HEK293 (cell line): ENCODE results near the gene LAMTOR2.

Experiments
- CTCF ChIA-PET: fragments of 350-600 bp; formaldehyde crosslinking; extraction: SDS; loops from one replicate; lab custom pipeline; 2021; ENCODE audit warnings: antibody characterized with exemption; lab: Yijun Ruan, JAX
- POLR2A ChIA-PET: fragments of 300-600 bp; formaldehyde crosslinking; extraction: SDS; loops from one replicate; lab custom pipeline; 2020; ENCODE audit warnings: antibody characterized with exemption, inconsistent platforms; lab: Yijun Ruan, JAX
- H3K27ac ChIP-seq: fragments of 200-500 bp; sonication (Bioruptor generic); 2 replicates; pipeline ENCODE4 v1.5.1; 2014; ENCODE audit warnings: low read depth, low read length, control low read depth, inconsistent platforms; ENCODE audit errors: extremely low read depth
- H3K36me3 ChIP-seq, 2 experiments: fragments of 200-500 bp in 1 of 2; sonication (Bioruptor generic) in 1 of 2; 1 replicate in 1 of 2; 2 replicates in 1 of 2; pipeline ENCODE4 v1.5.1; 2014 to 2017; ENCODE audit warnings: inconsistent platforms in 2 of 2, low read length in 2 of 2; ENCODE audit not compliant: control insufficient read depth in 2 of 2, insufficient read depth in 1 of 2
- H3K4me1 ChIP-seq: fragments of 200-500 bp; sonication (Bioruptor generic); 2 replicates; pipeline ENCODE4 v1.5.1; 2014; ENCODE audit warnings: mild to moderate bottlenecking, low read length, inconsistent platforms; ENCODE audit not compliant: control insufficient read depth, insufficient read depth
- H3K4me3 ChIP-seq: 2 replicates; pipeline ENCODE4 v1.5.1; 2011; ENCODE audit warnings: low read depth, mild to moderate bottlenecking, control low read depth, low read length, moderate library complexity
- H3K9me3 ChIP-seq: fragments of 200-500 bp; sonication (Bioruptor generic); 2 replicates; pipeline ENCODE4 v1.5.1; 2014; ENCODE audit warnings: low read depth, low read length, inconsistent platforms; ENCODE audit not compliant: control insufficient read depth, insufficient read depth
- GLIS2 ChIP-seq: fragments of 450-650 bp; formaldehyde crosslinking; IDR thresholded peaks from 2 replicates; pipeline ENCODE4 v1.5.1; 2016; ENCODE audit warnings: missing biosample characterization, missing genetic modification characterization
- KLF9 ChIP-seq: fragments of 450-650 bp; formaldehyde crosslinking; IDR thresholded peaks from 2 replicates; pipeline ENCODE4 v1.5.1; 2016; ENCODE audit warnings: missing biosample characterization, missing genetic modification characterization, low read depth
- PATZ1 ChIP-seq: fragments of 450-650 bp; formaldehyde crosslinking; IDR thresholded peaks from 2 replicates; pipeline ENCODE4 v1.5.1; 2016; ENCODE audit warnings: missing biosample characterization, missing genetic modification characterization
- PRDM10 ChIP-seq: fragments of 450-650 bp; formaldehyde crosslinking; IDR thresholded peaks from 2 replicates; pipeline ENCODE4 v1.5.1; 2016; ENCODE audit warnings: missing biosample characterization, missing genetic modification characterization
- SP3 ChIP-seq: fragments of 450-650 bp; formaldehyde crosslinking; IDR thresholded peaks from 2 replicates; pipeline ENCODE4 v1.5.1; 2016; ENCODE audit warnings: missing biosample characterization, missing genetic modification characterization
- ZBTB1 ChIP-seq: fragments of 450-650 bp; formaldehyde crosslinking; IDR thresholded peaks from 2 replicates; pipeline ENCODE4 v1.5.1; 2016; ENCODE audit warnings: missing biosample characterization, missing genetic modification characterization
- ZNF23 ChIP-seq: fragments of 450-650 bp; formaldehyde crosslinking; IDR thresholded peaks from 2 replicates; pipeline ENCODE4 v1.5.1; 2016; ENCODE audit warnings: missing biosample characterization, missing genetic modification characterization, borderline replicate concordance
- ZNF266 ChIP-seq: fragments of 450-650 bp; formaldehyde crosslinking; IDR thresholded peaks from 2 replicates; pipeline ENCODE4 v1.5.1; 2016; ENCODE audit warnings: missing biosample characterization, missing genetic modification characterization, low read depth
- ZNF274 ChIP-seq, 2 experiments: fragments of 200-500 bp in 1 of 2; fragments of 450-650 bp in 1 of 2; sonication (Bioruptor generic) in 1 of 2; formaldehyde crosslinking in 1 of 2; IDR thresholded peaks; 2 replicates each; pipeline versions ENCODE4 v1.5.1 to v1.6.1; 2014 to 2016; ENCODE audit warnings: borderline replicate concordance in 1 of 2, inconsistent platforms in 1 of 2, low read length in 1 of 2, missing biosample characterization in 1 of 2, missing genetic modification characterization in 1 of 2
- ZNF335 ChIP-seq: fragments of 450-650 bp; formaldehyde crosslinking; conservative IDR thresholded peaks from 2 replicates; pipeline ENCODE4 v1.5.1; 2016; ENCODE audit warnings: missing biosample characterization, missing genetic modification characterization
- ZNF362 ChIP-seq: fragments of 450-650 bp; formaldehyde crosslinking; IDR thresholded peaks from 2 replicates; pipeline ENCODE4 v1.5.1; 2016; ENCODE audit warnings: missing biosample characterization, missing genetic modification characterization
- ZNF416 ChIP-seq: fragments of 450-650 bp; formaldehyde crosslinking; IDR thresholded peaks from 2 replicates; pipeline ENCODE4 v1.5.1; 2016; ENCODE audit warnings: missing biosample characterization, missing genetic modification characterization
- ZNF530 ChIP-seq: fragments of 450-650 bp; formaldehyde crosslinking; IDR thresholded peaks from 2 replicates; pipeline ENCODE4 v1.5.1; 2016; ENCODE audit warnings: low read depth, missing biosample characterization, missing genetic modification characterization
- ZNF596 ChIP-seq: fragments of 450-650 bp; IDR thresholded peaks from 2 replicates; pipeline ENCODE4 v1.5.0; 2018; ENCODE audit warnings: missing biosample characterization, mild to moderate bottlenecking, missing genetic modification characterization, moderate library complexity
- ZNF664 ChIP-seq: fragments of 450-650 bp; formaldehyde crosslinking; IDR thresholded peaks from 2 replicates; pipeline ENCODE4 v1.5.1; 2016; ENCODE audit warnings: missing biosample characterization, missing genetic modification characterization
- ZNF692 ChIP-seq: fragments of 450-650 bp; formaldehyde crosslinking; IDR thresholded peaks from 2 replicates; pipeline ENCODE4 v1.5.1; 2016; ENCODE audit warnings: missing biosample characterization, missing genetic modification characterization
- ZNF776 ChIP-seq: fragments of 450-650 bp; formaldehyde crosslinking; IDR thresholded peaks from 2 replicates; pipeline ENCODE4 v1.5.0; 2017; ENCODE audit warnings: missing biosample characterization, missing genetic modification characterization, borderline replicate concordance
- ZNF830 ChIP-seq: fragments of 450-650 bp; IDR thresholded peaks from 2 replicates; pipeline ENCODE4 v1.5.0; 2018; ENCODE audit warnings: missing biosample characterization, missing genetic modification characterization, low read depth, mild to moderate bottlenecking, moderate library complexity
- TF ChIP-seq, protein P1 (sequence below): fragments of 450-650 bp; formaldehyde crosslinking; IDR thresholded peaks from 2 replicates; pipeline ENCODE4 v1.5.1; 2016; ENCODE audit warnings: missing biosample characterization, missing genetic modification characterization
- TF ChIP-seq, protein P2 (sequence below): IDR thresholded peaks from 2 replicates; pipeline ENCODE4 v1.6.1; 2011; ENCODE audit warnings: mild to moderate bottlenecking, low read depth, low read length, borderline replicate concordance

Gene LAMTOR2

DNA sequence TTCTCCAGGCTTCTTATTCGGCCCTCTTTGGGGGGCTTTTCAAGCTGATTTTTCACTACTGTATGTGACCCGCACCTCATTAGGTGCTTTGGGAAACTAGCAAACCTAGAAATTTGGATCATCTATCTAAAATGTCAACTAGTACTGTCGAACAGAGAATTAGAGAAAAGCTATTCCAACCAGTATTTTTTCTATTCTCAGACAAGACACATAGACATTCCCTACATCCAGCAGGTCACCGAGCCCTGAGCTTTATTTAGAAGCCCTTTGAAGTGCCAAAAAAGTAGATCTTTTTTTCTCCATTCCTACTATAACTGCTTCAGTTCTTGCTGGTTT, 33.5 kb upstream of the LAMTOR2 start (continued):
- 0 out of 2 replicates have a peak, but pooled peaks have one; percentile 8 for TF ChIP-seq PRDM10 (tag by site-specific recombination)
- TF ChIP-seq ZNF23 (tag by site-specific recombination) = no peak
- TF ChIP-seq ZNF335 (tag by site-specific recombination) = peak; percentile 77
- TF ChIP-seq ZNF362 (tag by site-specific recombination) = no peak

DNA sequence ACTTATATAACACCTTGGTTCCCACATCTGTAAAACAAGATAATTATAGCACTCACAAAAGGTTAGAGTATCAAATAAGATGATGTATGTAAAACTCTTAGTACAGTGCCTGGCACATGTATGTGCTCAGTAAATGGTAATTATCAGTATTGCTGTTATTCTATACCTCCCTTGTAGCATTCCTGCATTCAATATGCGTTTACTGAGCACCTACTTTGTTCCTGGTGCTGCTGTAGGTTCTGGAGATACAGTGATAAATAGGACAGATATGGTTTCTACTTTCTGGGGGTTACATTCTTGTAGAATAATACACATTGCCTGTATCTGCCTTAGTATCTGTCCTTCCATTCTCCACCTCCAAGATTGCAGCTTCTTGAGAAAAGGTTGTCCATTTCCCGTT, 32.6 kb upstream of the LAMTOR2 start:
- H3K36me3 ChIP-seq = peaks cover 23 to 28% of the 10 kb centered on the region in 2 experiments
- peak; percentile 94 for TF ChIP-seq ZNF664 (tag by site-specific recombination)
- TF ChIP-seq ZNF416 (tag by site-specific recombination) = no peak
- H3K4me1 ChIP-seq = no peaks in the 10 kb centered on the region
- POLR2A ChIA-PET = no interaction called here
- H3K4me3 ChIP-seq = no peak overlapping the region
- H3K9me3 ChIP-seq = no peaks in the 10 kb centered on the region
- H3K27ac ChIP-seq = no peak overlapping the region
- CTCF ChIA-PET = interaction anchor here (1.6 kb wide), 1 partner anchor 13 kb away, joined by 3 read pairs; no protein-coding TSS in a partner anchor

DNA sequence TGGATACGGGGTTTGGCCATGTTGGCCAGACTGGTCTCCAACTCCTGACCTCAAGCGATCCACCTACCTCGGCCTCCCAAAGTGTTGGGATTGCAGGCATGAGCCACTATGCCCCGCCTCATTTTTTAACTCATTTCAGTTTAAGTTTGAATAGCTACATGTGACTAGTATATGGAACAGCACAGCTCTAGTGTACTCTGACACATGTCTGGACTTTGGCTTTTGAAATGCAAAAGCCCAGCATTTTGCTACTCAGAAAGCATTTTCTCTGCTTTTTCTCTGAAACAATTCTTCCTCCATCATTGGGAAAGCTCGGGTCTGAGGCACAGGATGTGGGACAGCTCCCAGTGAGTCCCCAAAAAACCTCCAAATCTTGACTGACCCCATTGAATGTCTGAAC, 29.8 kb upstream of the LAMTOR2 start:
- no peaks in the 10 kb centered on the region for H3K9me3 ChIP-seq
- ChIA-PET CTCF (interaction anchor here (0.8 to 1.8 kb wide), 3 partner anchors 10 to 51 kb away, joined by 3 to 6 read pairs (median 3); no protein-coding TSS in a partner anchor), POLR2A (interaction anchor here (1.5 kb wide), 1 partner anchor 46 kb away, joined by 3 read pairs; the partner anchor contains the start of gene ARHGEF2)
- H3K4me3 ChIP-seq = no peak overlapping the region
- H3K27ac ChIP-seq = no peak overlapping the region
- H3K4me1 ChIP-seq = no peaks in the 10 kb centered on the region
- peaks cover 0 to 1% of the 10 kb centered on the region in 2 experiments; a peak in 1 of 3 replicates for H3K36me3 ChIP-seq
- TF ChIP-seq ZNF596 (tag by site-specific recombination) (no peak), KLF9 (tag by site-specific recombination) (no peak), GLIS2 (tag by site-specific recombination) (no peak), ZBTB1 (tag by site-specific recombination) (no peak), ZNF692 (tag by site-specific recombination) (no peak), ZNF274 (IDR thresholded peaks at IDR 0.05; ENCODE audit: low read length) (no peak), ZNF274 (tag by site-specific recombination; IDR thresholded peaks at IDR 0.05; ENCODE audit: borderline replicate concordance) (no peak), ZNF530 (no peak), ZNF416 (tag by site-specific recombination) (no peak), SP3 (tag by site-specific recombination) (no peak), ZNF266 (tag by site-specific recombination) (no peak), ZNF776 (tag by site-specific recombination) (no peak), PATZ1 (tag by site-specific recombination) (no peak), ZNF830 (no peak)
- TF ChIP-seq, protein P1, sequence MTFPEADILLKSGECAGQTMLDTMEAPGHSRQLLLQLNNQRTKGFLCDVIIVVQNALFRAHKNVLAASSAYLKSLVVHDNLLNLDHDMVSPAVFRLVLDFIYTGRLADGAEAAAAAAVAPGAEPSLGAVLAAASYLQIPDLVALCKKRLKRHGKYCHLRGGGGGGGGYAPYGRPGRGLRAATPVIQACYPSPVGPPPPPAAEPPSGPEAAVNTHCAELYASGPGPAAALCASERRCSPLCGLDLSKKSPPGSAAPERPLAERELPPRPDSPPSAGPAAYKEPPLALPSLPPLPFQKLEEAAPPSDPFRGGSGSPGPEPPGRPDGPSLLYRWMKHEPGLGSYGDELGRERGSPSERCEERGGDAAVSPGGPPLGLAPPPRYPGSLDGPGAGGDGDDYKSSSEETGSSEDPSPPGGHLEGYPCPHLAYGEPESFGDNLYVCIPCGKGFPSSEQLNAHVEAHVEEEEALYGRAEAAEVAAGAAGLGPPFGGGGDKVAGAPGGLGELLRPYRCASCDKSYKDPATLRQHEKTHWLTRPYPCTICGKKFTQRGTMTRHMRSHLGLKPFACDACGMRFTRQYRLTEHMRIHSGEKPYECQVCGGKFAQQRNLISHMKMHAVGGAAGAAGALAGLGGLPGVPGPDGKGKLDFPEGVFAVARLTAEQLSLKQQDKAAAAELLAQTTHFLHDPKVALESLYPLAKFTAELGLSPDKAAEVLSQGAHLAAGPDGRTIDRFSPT (tag by site-specific recombination) = no peak
- TF ChIP-seq, protein P2, sequence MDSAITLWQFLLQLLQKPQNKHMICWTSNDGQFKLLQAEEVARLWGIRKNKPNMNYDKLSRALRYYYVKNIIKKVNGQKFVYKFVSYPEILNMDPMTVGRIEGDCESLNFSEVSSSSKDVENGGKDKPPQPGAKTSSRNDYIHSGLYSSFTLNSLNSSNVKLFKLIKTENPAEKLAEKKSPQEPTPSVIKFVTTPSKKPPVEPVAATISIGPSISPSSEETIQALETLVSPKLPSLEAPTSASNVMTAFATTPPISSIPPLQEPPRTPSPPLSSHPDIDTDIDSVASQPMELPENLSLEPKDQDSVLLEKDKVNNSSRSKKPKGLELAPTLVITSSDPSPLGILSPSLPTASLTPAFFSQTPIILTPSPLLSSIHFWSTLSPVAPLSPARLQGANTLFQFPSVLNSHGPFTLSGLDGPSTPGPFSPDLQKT = no peak
